Measurements from ENCODE around the gene THAP10. TPM values are rescaled to one million over a fixed set of nuclear protein-coding genes. Genes with fewer than 3 reads are reported as not detected.

Gene THAP10
- total RNA-seq, 4 donors from 2014 or later = 1.5 to 4.6 (median 2.7) TPM

- no peak overlapping the region for H3K27ac ChIP-seq
These were observed 58.8 kb downstream of the THAP10 start for GRCh38 chr15:70833422-70833821.

GRCh38 chr15:70832176-70832575, 60.1 kb downstream of the THAP10 start:
- Histone ChIP-seq H3K4me1 (peaks cover 0 to 33% (median 0%) of the 10 kb centered on the region in 3 donors), H3K27ac (no peak overlapping the region), H3K27me3 (no peaks in the 10 kb centered on the region), H3K4me3 (no peak overlapping the region), H3K9me3 (no peaks in the 10 kb centered on the region), H3K36me3 (peaks cover 0 to 57% of the 10 kb centered on the region in 2 donors)
- TF ChIP-seq POLR2AphosphoS5 (IDR thresholded peaks at IDR 0.05) (no peak), CTCF (IDR thresholded peaks at IDR 0.05) (no peak), POLR2A (IDR thresholded peaks at IDR 0.05) (no peak), EP300 (IDR thresholded peaks at IDR 0.05) (no peak)
- no peak for ATAC-seq
- 86% methylated on average over 8 of the region's 20 CpGs; no CpG with 5 or more reads in 1 of the 2 donors for WGBS, 2 donors (ENCODE audit: low coverage in 1 of 2)

More at GRCh38 chr15:70833422-70833821, 58.8 kb downstream of the THAP10 start:
- 83 to 88% methylated on average over 3 of the region's 3 CpGs for WGBS, 2 donors (ENCODE audit: low coverage in 1 of 2)
- ATAC-seq = no peak
- TF ChIP-seq CTCF (IDR thresholded peaks at IDR 0.05) (no peak), POLR2AphosphoS5 (IDR thresholded peaks at IDR 0.05) (no peak), POLR2A (IDR thresholded peaks at IDR 0.05) (no peak), EP300 (IDR thresholded peaks at IDR 0.05) (no peak)
- Histone ChIP-seq H3K9me3 (no peaks in the 10 kb centered on the region), H3K4me3 (no peak overlapping the region), H3K4me1 (peaks cover 0 to 33% (median 0%) of the 10 kb centered on the region in 3 donors), H3K36me3 (peaks cover 0 to 57% of the 10 kb centered on the region in 2 donors), H3K27me3 (no peaks in the 10 kb centered on the region)

Other genes starting within 250 kb of the THAP10 start
- gene UACA, start 128.9 kb downstream of the THAP10 start, total RNA-seq = 10 to 100 TPM; 35.9 to 78.9 (median 50.5) TPM
- 10 to 100 TPM; 43.7 to 48.2 (median 45.5) TPM for gene LARP6, start 38.3 kb downstream of the THAP10 start, total RNA-seq
- 10 to 100 TPM in 2 of 4 donors, 1 to 10 TPM in 2; 5.8 to 14.5 (median 9.2) TPM for gene LRRC49, start 393 bp upstream of the THAP10 start, total RNA-seq
- 10 to 100 TPM in 3 of 4 donors, 1 to 10 TPM in 1; 4.6 to 28.5 (median 17.6) TPM for gene THSD4, start 223.0 kb upstream of the THAP10 start, total RNA-seq